WI38 (cell line): ENCODE results near the gene FADS6.

Experiments used
- H3K4me3 ChIP-seq: 2 replicates; pipeline ENCODE4 v1.5.1; 2011; ENCODE audit warnings: low read depth, mild to moderate bottlenecking, control low read depth, low read length
- CTCF ChIP-seq: IDR thresholded peaks from 2 replicates; pipeline ENCODE4 v1.5.1; 2012; ENCODE audit warnings: low read depth, mild to moderate bottlenecking, control low read depth, low read length

The FADS6 gene

DNA sequence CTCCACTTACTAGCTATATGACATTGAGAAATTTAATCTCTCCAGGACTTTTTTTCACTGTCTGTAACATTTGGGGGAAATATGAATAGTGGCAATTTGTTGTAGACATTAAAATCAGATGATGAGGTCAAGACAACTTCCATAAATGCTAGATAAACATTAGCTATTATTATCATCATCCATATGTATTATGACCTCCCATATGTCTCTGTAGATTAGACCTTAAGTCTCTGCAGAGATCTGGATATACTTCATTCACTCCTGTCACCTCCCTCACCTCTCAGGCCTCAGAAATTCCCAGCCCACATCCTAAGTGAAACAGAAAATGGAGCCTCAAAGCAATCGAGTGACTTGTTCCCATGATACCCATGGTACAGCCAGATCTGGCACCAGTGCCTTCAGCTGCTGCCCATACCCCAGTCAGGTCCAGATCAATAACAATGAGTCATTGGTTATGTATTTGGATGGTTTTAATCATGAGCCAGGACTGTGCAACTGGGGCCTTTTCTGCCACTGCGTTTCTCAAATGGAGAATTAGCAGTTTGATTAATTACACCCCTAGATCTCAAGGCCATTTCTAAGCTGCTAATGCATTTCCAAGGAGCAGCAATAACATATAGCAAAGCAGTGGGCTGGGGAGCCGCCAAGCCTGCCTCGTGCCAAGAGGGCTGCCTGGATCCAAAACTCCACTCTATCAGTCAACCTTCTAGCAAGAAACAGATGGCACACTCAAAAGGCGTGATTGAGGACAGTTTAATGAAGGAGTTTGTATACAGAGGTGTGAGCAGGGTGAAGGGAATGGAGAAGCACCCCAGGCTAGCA lies 18.1 kb downstream of the FADS6 start:
- TF ChIP-seq CTCF, result no peak
- H3K4me3 ChIP-seq, result no peak overlapping the region

DNA sequence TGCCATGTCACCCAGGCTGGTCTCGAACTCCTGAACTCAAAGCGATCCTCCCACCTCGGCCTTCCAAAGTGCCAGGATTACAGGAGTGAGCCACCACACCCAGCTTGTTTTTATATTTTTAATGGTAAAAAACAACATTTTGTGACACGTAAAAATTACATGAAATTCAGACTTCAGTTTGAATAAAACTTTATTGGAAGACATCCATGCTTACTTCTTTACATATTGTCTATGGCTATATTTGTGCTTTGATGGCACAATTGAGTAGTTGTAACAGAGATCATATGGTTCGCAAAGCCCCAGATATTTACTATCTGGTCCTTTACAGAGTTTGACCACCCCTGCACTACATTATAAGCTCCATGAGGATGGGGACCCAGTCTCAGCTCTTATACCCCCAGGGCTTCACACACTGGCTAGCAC lies 18.8 kb downstream of the FADS6 start:
- no peak overlapping the region for H3K4me3 ChIP-seq
- TF ChIP-seq CTCF, result no peak

- peak overlapping the region; percentile 83 for H3K4me3 ChIP-seq
- no peak for TF ChIP-seq CTCF
Observed at GRCh38 chr17:74873874-74874614, 19.4 kb downstream of the FADS6 start.

- TF ChIP-seq CTCF, result no peak
- peak overlapping the region; percentile 83 for H3K4me3 ChIP-seq
Observed at GRCh38 chr17:74873037-74873873, 20.2 kb downstream of the FADS6 start.

- peak within 1 kb of the TSS; percentile 83 for H3K4me3 ChIP-seq
- no peak for TF ChIP-seq CTCF
Observed at GRCh38 chr17:74872313-74873036, 21.0 kb downstream of the FADS6 start, which contains the start of gene FDXR. Gene FDXR, minus strand, starts transcription at chr17:74872994. Its CDS starts 50 bp downstream, at chr17:74872944.

- TF ChIP-seq CTCF, result no peak
- peak overlapping the region; percentile 78 for H3K4me3 ChIP-seq
Observed at GRCh38 chr17:74871356-74872076, 21.9 kb downstream of the FADS6 start.
